ENCODE results near the gene CLIP4. TPM values are rescaled to one million over a fixed set of nuclear protein-coding genes. Genes with fewer than 3 reads are reported as not detected.
"Not testable (repeated sequence)": the region's sequence is repeated elsewhere in the genome, so short reads cannot be mapped to it uniquely, and the experiment has no call there.

CLIP4 gene
- total and polyA plus RNA-seq, 10 of the 15 experiments (the other 5 are each of a cell fraction or from before 2014, with no cell fraction given), result 5.5 to 34.9 (median 16.8) TPM

- ChIA-PET SMC1A (ENCODE audit: uncharacterized antibody, unreplicated experiment) (interaction anchor here (0.6 to 1.4 kb wide), 2 partner anchors 23 to 149 kb away, joined by 3 read pairs; no protein-coding TSS in a partner anchor), CTCF (no interaction called here), RAD21 (ENCODE audit: unreplicated experiment) (no interaction called here), POLR2A (no interaction called here)
- no peak overlapping the region for H3K27ac ChIP-seq (ENCODE audit: control insufficient read depth, insufficient read depth)
- no peak for DNase-seq (ENCODE audit: low read depth, low spot score)
- no peak for FAIRE-seq
- H3K9ac ChIP-seq (ENCODE audit: control insufficient read depth, insufficient read depth, low read length), result no peak overlapping the region
- intact Hi-C loops (cut with micrococcal nuclease; ENCODE audit: unreplicated experiment), result no loop called here
- ATAC-seq, result no peak
- in situ Hi-C loops (cut with MboI), result no loop called here
- H2AFZ ChIP-seq (ENCODE audit: control insufficient read depth, low read depth, low read length), result no peak overlapping the region
- TF ChIP-seq RB1 (IDR thresholded peaks at IDR 0.05; ENCODE audit: borderline replicate concordance), result no peak
- TF ChIP-seq PBX3 (IDR thresholded peaks at IDR 0.05; ENCODE audit: insufficient replicate concordance, low read depth, low read length), result no peak
- no peak for TF ChIP-seq NR2C1 (IDR thresholded peaks at IDR 0.05)
- TF ChIP-seq NFXL1 (IDR thresholded peaks at IDR 0.05; ENCODE audit: borderline replicate concordance), result no peak
- no peak for TF ChIP-seq SUPT20H (IDR thresholded peaks at IDR 0.05; ENCODE audit: borderline replicate concordance, control insufficient read depth, low read depth, low read length)
- no peak for TF ChIP-seq MXI1 (IDR thresholded peaks at IDR 0.05; ENCODE audit: low read depth, low read length)
- TF ChIP-seq KLF5 (IDR thresholded peaks at IDR 0.05; ENCODE audit: partially characterized antibody), result no peak
- TF ChIP-seq SMARCA5 (IDR thresholded peaks at IDR 0.05), result no peak
- no peak for TF ChIP-seq ZNF622 (IDR thresholded peaks at IDR 0.05)
- TF ChIP-seq POLR2A (IDR thresholded peaks at IDR 0.05; ENCODE audit: low read depth, low read length), result no peak
- no peak for TF ChIP-seq EZH2 (IDR thresholded peaks at IDR 0.05; ENCODE audit: borderline replicate concordance, control insufficient read depth, low read depth, low read length)
- no peak for TF ChIP-seq GABPA (IDR thresholded peaks at IDR 0.05; ENCODE audit: low read depth)
- no peaks in the 10 kb centered on the region; a peak in 1 of 4 replicates for H3K36me3 ChIP-seq (ENCODE audit: control insufficient read depth in 2 of 2, insufficient read depth in 2 of 2, low read length in 1 of 2)
- H3K27me3 ChIP-seq (replicated peaks in 1 of 2; ENCODE audit: control insufficient read depth in 2 of 2, insufficient read depth in 2 of 2, low read length in 1 of 2), result no peaks in the 10 kb centered on the region
- 96% methylated on average over 1 of the region's 1 CpG for WGBS (ENCODE audit: insufficient coverage, insufficient replicate concordance, low lambda C conversion rate, missing lambda C conversion rate)
- no TSS peak for BruUV-seq (replicated peaks)
- peaks cover 16% of the 10 kb centered on the region for H3K4me1 ChIP-seq (ENCODE audit: control insufficient read depth, insufficient read depth, low read length)
- no peak overlapping the region for H3K4me2 ChIP-seq (ENCODE audit: control insufficient read depth, insufficient read depth)
- no peaks in the 10 kb centered on the region for H4K20me1 ChIP-seq (ENCODE audit: control insufficient read depth, insufficient read depth)
- H3K79me2 ChIP-seq (ENCODE audit: control insufficient read depth, insufficient read depth, low read length), result no peaks in the 10 kb centered on the region
- H3K4me3 ChIP-seq, result no peak overlapping the region
- peaks cover 2% of the 10 kb centered on the region; the same call in 1 of the 3 replicates for H3K9me3 ChIP-seq (replicated peaks; ENCODE audit: control insufficient read depth, insufficient read depth, low read length)
Measured at GRCh38 chr2:29084554-29084953, 30.7 kb upstream of the CLIP4 start.

- H3K4me2 ChIP-seq (ENCODE audit: control insufficient read depth, insufficient read depth); H2AFZ ChIP-seq (ENCODE audit: control insufficient read depth, low read depth, low read length); RAD21 ChIA-PET (ENCODE audit: unreplicated experiment); DNase-seq (ENCODE audit: low read depth, low spot score); H3K27me3 ChIP-seq (replicated peaks in 1 of 2; ENCODE audit: control insufficient read depth in 2 of 2, insufficient read depth in 2 of 2, low read length in 1 of 2); in situ Hi-C loops (cut with MboI); POLR2A ChIA-PET; H3K36me3 ChIP-seq (ENCODE audit: control insufficient read depth in 2 of 2, insufficient read depth in 2 of 2, low read length in 1 of 2); CTCF ChIA-PET; ATAC-seq; H4K20me1 ChIP-seq (ENCODE audit: control insufficient read depth, insufficient read depth); H3K79me2 ChIP-seq (ENCODE audit: control insufficient read depth, insufficient read depth, low read length); FAIRE-seq; H3K27ac ChIP-seq (ENCODE audit: control insufficient read depth, insufficient read depth); intact Hi-C loops (cut with micrococcal nuclease; ENCODE audit: unreplicated experiment); H3K4me3 ChIP-seq; BruUV-seq (replicated peaks); H3K4me1 ChIP-seq (ENCODE audit: control insufficient read depth, insufficient read depth, low read length); H3K9me3 ChIP-seq (replicated peaks; ENCODE audit: control insufficient read depth, insufficient read depth, low read length); H3K9ac ChIP-seq (ENCODE audit: control insufficient read depth, insufficient read depth, low read length); SMC1A ChIA-PET (ENCODE audit: uncharacterized antibody, unreplicated experiment): not testable (repeated sequence)
- 44% methylated on average over 7 of the region's 7 CpGs for WGBS (ENCODE audit: insufficient coverage, insufficient replicate concordance, low lambda C conversion rate, missing lambda C conversion rate)
Measured at GRCh38 chr2:29090311-29090710, 24.9 kb upstream of the CLIP4 start.

All from GM12878 (cell line).